Non-pigmented ciliary epithelial cell (primary cell): ENCODE measurements around the gene KRTAP3-1.
A peak's percentile ranks its signal among the peaks of the same experiment; 100 is the strongest.
"Not testable (repeated sequence)": the region's sequence is repeated elsewhere in the genome, so short reads cannot be mapped to it uniquely, and the experiment has no call there.

Source experiments
- DNase-seq: peaks from one replicate; pipeline ENCODE4 v3.0.0-alpha.2; 2010; ENCODE audit warnings: low read depth

KRTAP3-1 gene

DNA sequence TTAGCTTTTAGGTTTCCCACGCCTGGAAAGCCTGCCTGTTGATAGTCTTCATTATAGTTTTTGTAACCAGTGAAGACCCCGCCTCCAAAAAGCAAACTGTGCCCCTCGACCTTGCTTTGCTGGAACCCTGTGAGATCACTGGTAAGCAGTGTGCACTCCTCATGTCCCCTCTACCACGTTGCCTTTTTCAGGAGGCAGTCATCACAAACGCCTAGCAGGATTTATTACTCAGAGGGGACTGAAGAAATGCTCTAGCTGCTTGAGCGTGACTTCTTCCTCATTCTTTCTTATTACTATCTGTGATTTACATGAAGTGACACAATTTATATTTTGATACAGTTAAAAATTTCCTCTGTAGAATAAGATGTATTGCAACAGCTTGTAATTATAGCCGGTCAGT is 6.5 kb upstream of the KRTAP3-1 start:
- DNase-seq, result no peak

DNA sequence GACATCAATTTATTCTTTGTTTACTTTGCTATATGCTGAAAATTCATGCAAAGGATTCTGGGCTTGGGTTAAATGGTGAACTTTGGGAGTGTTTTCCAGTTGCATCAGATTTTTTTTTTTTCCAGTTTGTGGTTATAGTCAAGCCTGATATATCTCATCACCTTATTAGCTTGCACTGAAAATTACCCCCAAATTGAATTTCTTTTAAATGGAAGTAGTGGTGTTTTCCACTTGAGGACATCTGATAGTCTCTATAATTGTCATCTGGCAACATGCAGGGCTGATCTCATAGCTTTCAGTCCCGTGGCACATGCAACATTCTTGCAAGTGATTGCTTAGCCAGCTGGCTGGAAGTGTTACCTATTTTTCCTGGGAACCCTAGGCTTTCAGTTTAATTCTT is 4.7 kb upstream of the KRTAP3-1 start:
- no peak for DNase-seq

DNA sequence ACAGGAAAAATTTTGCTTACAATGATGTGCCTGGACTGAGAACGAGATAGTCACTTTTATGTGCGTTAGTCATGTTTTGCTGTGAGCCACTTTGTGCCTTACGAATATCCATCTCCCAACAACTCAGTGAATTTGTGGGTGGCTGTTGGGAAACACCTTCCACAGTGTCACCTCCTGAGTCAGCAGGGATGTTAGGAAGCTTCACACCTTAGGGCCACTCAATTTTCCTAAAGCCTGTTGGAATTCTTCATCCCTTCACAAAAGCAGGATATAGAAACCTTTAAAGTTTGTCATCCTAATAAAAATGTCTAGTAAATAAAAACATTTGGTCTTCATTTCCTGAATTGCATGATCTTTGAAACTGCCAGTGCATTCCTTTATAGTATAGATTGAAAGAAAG is 4.3 kb upstream of the KRTAP3-1 start:
- DNase-seq, result no peak

DNA sequence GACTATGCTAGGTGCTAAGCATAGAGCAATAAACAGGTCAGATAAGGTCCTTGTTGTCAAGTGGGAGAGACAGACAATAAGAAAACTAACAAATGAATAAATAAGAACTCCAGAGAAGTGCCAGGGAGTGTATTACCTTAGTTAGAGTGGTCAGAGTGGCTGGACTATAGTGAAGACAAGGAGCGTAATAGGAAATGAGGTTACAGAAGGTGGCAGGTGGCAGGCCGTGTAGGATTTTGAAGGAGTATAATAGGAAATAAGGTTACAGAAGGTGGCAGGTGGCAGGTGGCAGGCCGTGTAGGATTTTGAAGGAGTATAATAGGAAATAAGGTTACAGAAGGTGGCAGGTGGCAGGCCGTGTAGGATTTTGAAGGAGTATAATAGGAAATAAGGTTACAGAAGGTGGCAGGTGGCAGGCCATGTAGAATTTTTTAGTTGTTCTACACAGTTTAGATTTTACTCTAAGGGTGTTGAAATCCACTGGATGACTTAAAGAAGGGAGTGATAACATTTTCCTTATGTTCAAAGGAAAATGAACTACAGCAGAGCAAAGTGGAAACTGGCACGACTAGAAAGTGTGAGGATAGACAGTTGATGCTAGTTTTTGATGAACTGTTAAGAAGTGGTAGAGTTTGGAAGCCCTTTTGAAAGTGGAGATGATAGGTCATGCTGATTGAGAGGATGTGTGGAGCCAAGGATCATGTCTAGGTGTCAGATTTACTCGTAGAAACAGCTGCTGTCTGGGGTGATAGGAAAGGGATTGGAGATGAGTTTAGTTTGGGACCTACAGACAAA is 3.6 kb upstream of the KRTAP3-1 start:
- no peak for DNase-seq

DNA sequence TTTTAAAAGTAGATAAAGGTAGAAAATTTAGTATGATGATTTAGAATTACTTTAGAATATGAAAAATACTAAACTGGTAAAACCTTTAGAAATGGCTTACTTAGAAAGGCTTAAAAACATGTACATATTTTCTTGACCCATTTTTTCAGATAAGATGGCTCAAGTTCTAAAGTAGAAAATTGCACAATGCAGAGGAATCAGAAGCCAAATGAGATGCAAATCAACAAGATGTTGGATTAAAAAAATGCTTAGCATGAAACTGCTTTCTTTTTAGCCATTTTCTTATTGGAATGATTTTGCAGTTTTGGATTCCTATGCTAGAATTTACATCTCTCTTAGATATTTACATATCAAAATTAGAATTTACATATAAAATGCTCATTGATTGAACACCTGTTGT is 1.5 kb upstream of the KRTAP3-1 start:
- no peak for DNase-seq

DNA sequence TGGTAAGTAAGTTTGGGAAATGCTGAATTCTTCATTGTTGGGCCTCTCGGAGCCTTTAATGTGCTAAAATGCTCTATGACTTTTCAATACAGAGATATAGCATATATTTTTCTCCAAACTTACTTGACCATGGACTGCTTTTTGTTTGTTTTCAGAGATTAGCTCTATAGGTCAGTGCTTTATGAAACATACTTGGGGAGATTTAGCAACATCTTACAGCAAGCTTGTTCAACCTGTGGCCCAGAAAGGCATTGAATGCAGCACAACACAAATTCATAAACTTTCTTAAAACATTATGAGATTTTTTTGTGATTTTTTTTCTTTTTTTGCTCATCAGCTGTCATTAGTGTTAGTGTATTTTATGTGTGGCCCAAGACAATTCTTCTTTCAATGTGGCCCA is 1.0 kb upstream of the KRTAP3-1 start:
- DNase-seq, result no peak

DNA sequence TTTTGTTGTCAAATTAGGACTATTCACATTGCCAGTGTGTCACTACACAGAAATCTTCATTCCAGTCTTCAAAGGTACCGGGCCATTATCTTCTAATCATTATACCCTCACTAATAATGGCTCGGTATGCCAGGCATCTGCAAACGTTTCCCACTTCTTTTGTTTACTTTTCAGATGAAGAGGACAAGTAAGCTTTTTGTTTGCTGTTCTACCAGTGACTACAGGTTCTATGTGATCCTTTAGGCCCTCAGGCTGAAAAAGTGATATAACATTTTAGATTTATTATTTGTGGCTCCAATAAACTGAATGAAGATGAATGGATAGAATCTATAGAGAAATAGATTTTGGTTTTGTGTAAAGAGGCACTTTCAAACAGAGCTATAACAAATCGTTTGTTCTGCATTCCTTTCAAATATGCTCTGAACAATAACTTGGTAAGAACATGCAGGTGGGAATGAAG is 403 bp upstream of the KRTAP3-1 start:
- DNase-seq, result no peak

DNA sequence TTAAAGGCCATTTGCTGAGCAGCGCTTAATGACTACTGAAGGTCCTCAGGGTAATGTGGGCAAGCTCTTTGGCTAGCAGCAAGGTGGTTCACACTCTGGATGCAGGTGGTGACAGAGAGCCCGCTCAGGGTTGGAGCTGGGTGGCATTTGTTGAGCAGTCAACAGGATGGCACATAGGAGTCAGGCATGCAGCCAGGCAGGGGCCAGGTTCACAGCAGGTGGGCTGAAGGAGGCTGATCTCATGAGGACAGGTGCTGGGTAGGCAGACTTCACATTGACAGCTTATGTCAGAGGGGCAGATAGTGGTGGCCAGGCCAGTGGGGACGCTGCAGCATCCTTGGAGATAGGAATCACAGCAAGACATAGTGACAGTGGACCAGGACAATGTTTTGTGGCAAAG is 4.5 kb downstream of the KRTAP3-1 start:
- no peak for DNase-seq

DNA sequence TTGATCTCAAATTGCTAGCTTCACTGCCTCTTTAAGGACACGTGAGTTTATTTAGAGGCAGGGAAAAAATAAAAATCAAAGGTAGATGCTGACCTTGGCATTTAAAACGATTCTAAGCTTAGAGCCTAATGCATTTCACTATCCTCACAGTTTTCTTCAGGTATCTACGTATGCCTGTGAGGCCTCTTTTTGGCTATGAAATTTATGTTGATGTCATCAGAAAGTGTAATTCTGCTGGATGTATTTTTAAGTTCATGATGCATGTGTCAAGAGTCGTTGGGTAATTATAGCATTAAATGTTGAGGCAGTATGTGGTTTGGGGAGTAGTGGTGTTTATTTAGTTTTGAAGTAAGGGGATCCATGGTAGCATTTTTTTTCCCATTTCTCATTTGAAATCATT is 5.0 kb downstream of the KRTAP3-1 start:
- no peak for DNase-seq

DNA sequence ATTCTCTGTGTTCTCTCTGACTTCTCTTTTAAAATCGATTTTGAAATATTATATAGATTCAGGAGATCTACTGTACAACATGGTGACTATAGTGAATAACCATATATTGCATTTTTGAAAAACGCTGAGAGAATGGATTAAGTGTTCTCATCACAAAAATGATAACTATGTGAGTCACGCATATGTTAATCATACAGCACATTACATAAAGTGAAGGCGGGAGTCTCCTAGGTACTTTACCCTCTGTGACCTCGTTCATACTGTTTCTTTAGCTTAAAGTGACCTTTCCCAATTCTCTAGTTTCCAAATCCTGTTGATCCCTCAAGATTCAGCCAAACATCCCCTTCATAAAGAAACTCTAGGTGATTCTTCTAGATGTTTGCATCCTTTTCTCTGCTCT is 6.1 kb downstream of the KRTAP3-1 start:
- peak; percentile 41 for DNase-seq

DNA sequence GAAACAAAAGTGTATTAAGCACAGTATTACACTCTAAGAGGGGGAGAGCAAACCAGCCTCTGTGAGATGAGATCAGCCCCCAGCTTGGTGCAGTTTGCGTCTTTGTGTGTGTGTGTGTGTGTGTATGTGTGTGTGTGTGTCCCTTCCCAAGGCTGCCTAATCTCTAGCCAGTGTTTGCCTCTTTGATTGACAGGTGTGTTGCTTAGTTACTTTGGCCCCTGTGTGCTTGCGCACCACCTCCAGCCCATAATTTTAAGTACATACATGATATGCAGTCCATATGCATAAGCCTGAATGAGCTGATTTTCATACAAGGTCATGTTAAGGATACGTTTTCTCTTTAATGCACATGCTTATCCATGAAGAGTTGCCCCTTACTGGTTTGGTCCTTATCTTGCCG is 7.1 kb downstream of the KRTAP3-1 start:
- no peak for DNase-seq

DNA sequence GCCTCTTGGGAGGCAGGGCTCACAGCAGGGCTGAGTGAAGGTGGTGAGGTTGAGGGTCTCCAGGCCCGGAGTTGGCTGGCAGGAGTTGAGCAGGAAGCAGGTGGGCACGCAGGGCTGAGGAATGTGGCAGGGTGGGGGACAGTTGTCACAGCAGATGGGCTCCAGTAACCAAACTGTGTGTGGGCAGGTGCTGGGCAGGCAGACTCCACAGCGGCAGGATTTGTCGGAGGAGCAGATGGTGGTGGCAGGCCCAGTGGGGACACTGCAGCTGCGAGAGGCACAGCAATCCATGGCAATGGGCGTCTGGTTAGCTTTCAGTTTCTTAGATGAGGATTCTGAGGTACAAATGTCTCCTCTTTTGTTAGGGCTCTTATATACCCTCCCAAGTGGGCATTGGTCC is 9.4 kb downstream of the KRTAP3-1 start, which contains the start of gene KRTAP3-2:
KRTAP3-2 (minus strand) TSS at position 344 of the 400 bp plus-strand sequence; CDS start at position 291, 53 bp downstream.
- not testable (repeated sequence) for DNase-seq

DNA sequence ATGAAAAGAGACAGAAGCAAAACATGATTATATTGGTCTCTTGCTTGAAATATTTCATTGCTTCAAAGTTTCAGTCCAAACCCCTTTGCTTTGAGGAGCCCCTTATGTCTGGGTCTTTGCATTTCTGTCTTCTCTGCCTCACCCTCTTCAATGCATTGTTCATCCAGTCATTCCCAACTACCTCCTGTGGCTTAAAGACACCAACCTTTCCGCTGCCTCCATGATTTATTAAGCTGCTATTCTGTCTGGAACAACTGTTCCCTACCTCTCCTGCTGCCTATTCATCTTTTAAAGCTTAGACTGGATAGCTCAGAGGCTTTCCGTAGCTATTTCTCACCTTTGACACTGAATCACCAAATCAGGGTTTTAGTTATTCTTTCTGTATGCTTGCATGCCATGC is 11.6 kb downstream of the KRTAP3-1 start:
- DNase-seq, result no peak

DNA sequence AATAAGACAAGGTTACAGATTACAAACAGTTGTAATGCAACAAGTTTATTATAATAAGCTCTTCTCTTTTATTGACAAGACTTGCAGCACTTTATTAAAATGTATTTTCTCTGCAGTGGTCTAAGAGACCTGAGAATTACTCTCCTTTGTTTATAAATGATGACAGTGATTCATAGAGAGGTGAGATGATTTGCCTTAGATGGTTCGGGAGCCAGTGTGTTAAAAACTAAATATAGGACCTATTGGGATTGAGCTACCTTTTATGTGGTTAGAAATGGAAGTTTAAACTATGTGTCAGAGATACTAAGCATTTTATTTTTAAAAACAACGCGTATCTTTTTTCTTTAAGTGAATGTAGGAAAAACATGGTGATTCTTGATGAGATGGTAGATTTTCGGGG is 12.1 kb downstream of the KRTAP3-1 start:
- no peak for DNase-seq

DNA sequence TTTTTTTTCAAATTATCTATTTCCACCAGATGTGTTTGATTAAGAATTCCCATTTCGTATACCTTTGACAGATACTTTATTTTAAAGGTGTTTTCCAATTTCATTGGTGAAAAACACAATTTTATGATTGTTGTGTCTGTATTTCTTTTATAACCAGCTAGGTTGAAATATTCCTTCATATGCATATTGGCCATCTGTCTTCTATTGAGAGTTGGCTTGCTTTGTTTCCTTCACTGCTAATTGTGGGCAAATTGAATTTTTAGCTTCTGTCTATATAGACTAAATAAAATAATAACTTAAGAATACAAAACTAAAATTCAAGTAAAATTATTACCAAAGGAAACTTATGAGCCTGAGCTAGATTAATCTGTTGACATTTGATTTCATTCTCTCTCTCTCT is 13.8 kb downstream of the KRTAP3-1 start:
- DNase-seq, result no peak

DNA sequence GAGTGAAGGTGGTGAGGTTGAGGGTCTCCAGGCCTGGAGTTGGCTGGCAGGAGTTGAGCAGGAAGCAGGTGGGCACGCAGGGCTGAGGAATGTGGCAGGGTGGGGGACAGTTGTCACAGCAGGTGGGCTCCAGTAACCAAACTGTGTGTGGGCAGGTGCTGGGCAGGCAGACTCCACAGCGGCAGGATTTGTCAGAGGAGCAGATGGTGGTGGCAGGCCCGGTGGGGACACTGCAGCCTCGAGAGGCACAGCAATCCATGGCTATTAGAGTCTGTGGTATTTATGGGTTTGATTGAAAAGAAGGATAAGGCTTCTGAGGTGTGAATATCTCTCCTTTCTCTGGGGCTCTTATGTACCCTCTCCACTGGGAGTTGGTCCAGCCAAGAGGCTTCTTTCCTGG is 15.1 kb downstream of the KRTAP3-1 start, which contains the start of gene KRTAP3-3:
KRTAP3-3 (minus strand) TSS at position 326 of the 400 bp plus-strand sequence; CDS start at position 259, 67 bp downstream.
- DNase-seq, result no peak

DNA sequence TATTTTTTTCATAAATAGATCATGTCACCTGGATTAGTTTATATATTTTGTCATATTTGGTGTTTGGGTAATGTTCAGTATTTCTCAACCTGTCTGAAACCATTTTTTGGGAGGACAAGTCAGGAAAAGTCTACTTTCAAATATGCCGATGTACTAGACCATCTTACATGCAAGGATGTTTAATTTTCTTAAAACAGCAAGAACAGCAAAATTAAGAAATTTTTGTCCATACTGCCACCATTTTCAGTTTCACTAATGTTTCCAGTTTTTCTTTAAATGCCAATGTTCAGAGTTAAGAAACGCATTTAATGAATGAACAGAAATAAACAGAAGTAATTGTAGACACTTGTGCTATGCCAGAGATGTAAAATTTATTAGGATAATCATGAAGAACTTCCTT is 15.8 kb downstream of the KRTAP3-1 start:
- no peak for DNase-seq

DNA sequence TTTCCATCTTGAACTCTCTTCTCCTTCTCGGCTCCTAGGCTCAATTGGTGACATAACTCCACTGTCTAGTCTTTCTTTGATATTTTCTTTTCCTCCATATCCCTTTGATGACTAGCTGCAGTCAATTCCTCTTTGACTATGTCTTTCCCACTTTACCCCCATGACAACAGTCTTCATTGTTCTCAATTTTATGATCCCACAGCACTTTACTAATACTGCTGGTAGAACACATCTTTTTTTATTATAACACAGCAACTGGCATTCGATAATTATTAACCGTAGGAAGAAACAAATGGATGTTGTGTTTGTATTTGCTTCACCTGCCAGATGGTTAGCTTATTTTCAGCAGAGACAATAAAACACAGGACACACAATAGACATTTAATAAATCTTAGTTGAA is 16.3 kb downstream of the KRTAP3-1 start:
- no peak for DNase-seq

DNA sequence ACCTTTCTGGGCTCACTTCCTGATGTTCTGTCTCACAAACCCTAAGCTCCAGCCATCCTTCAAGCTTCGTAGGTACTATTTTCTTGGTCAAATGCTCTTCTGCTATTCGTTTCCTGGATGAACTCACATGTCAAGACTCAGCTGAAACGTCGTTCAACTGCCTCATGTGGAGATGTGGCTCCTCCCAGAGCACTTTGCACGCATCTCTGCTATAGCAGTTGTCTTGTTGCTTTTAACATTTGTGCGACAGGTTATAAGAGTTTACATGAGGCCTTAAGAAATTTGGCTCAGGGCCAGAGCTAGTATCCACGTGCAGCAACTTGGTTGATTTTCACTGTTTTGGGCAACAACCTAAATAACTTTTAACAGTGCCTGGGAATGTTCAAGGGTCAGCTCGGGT is 22.0 kb downstream of the KRTAP3-1 start:
- no peak for DNase-seq

DNA sequence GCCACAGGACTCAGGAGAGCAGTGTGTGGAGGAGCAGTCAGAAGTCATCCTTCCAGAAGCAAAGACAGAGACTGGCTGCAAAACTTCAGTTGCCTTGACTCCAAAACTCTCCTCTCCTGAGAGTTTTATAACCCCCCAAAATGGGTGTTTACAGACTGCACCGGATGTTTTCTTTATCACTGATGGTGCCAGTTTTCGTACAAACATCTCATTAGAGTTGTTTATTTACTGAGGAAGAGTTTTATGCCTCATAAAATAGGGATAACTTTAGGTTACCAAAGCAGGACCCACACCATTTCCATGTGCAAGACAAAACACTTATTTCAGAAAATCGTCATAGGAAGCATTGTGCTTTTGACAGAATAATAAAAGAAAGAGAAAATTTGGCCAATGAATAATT is 24.7 kb downstream of the KRTAP3-1 start, which contains the start of gene KRT40:
KRT40 (minus strand) TSS at position 101 of the 400 bp plus-strand sequence; CDS start at position 48, 53 bp downstream.
- DNase-seq, result no peak

DNA sequence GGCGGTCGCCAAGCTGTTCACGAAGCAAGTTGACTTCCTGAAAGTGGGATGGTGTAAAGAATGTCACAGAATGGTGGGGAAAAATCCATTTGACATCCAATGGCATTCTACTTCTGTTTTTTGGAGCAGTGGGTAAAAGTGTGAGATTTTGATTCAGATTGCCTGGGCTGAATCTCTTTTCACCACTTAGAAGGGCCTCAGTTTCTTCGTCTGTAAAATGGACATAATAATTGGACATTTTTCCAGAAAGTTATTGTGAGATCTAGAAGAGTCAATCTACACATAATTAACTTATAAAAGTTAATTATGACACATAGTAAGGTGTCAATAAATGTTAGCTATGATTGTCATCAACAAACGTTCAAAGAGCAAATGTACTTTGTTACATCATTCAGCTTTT is 27.8 kb downstream of the KRTAP3-1 start:
- DNase-seq, result no peak

DNA sequence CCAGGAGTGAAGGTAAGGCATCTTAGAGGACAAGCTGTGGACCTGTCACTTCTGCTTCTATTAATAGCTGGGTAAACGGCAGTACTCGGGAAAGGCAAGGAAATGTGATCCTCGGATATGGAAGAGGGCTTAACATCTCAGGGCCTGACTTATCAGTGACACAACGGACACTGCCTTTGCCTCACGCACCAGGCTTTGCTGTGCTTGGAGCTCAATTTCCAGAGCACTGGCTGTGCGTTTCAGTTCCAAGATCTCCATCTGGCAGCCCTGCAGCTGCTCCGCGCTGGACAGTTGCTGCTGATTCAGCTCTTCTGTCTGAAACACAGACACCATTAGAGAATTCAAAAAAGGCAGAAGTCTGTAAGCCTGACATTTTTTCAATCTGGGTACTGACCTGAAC is 28.3 kb downstream of the KRTAP3-1 start:
- DNase-seq, result no peak

DNA sequence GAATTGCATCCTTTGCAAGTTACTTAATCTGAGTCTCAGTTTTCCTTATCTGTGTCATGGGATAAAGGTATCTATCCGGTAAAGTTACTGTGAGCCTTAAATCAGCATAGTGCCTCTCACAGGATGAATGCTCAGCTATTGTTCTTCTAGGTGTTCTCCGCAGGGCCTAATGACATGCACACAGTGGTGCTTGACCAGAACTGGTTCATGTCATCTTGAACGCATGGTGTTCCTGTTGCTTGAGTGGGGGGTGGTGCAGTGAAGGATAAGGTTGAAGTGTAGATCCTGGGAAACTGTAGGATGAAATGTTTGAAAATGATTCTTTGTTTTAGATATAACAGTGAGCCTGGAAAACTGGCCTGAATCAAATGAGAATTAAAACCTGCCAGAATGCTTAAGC is 28.8 kb downstream of the KRTAP3-1 start:
- no peak for DNase-seq

DNA sequence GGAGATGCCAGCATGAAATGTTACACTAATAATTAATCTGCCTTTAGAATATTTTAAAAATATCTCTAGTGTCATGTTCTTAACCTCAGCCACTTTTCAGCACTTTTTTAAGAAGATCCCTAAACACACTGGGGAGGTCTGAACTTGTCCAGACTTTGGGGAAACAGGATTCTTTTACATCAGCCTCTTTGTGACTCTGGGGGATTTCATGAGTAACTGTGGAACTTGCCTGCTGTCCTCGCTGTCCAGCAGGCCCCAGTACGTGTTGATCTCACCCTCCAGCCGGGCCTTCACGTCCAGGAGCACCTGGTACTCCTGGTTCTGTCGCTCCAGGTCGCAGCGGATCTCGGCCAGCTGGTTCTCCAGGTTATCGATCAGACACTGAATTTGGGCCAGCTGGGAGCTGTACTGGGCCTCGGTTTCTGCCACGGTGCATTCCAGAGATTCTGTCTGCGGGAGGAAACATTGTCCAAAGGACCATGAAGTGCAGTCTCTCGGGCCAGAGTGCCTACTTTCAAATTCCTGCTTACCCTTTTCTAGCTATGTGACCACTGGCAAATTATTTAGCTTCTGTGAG is 30.3 kb downstream of the KRTAP3-1 start:
- no peak for DNase-seq
